Left renal cortex interstitium (tissue), 4 donors: ENCODE measurements around the gene MAN2A1. TPM values are rescaled to one million over a fixed set of nuclear protein-coding genes. Genes with fewer than 3 reads are reported as not detected.

ENCODE experiments used
- DNase-seq, 4 donors: peaks; one replicate each; pipeline ENCODE4 v3.0.0-alpha.2; 2013; ENCODE audit warnings: low read depth in 4 of 4, low spot score in 2 of 4, missing footprints in 1 of 4
- polyA plus RNA-seq, 4 donors: library from polyadenylated mRNA; unstranded; fragments of 120-200 nt; gene quantifications; one replicate each; pipeline ENCODE4 v1.2.1, GENCODE V29; 2013; ENCODE audit not compliant: insufficient read length in 4 of 4

Gene MAN2A1
- polyA plus RNA-seq, 4 donors: 61.1 to 78.3 (median 69.0) TPM

DNA sequence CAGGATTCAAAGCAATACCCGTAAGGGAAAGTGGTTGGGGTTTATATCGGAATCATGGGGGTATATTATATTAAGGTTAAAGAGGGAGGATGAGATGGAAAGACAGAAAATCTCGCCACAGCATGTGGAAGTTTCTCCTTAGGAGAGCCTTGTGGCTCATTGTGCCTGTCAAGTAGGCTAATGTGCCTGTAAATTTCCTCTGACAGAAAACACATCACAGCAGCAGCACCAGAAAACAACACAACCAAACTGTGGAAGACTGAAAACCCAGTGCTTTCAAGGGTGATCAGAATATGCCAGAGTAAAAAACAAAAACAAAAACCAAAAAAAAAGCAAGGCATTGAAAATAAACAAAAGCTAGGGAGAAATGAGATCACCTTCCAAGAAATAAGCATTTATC is 11.3 kb upstream of the MAN2A1 start:
- DNase-seq: no peak

DNA sequence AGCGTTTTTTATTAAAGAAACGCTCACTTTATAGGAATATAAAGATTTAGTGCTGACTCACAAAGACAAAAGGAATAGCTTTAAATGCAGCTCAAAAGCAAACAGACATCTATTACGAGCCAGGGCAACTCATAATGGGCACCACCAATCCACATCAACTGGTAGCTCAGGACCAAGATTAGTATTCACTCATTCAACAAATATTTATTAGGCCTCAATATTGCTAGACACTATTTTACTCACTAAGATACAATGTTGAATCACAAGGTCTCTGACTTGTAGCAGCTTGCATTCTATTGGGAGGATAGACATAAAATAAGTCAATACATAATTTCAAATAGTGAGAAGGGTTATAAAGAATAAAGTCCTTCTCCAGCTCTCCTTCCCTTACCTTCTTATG is 8.0 kb upstream of the MAN2A1 start:
- DNase-seq: no peak

DNA sequence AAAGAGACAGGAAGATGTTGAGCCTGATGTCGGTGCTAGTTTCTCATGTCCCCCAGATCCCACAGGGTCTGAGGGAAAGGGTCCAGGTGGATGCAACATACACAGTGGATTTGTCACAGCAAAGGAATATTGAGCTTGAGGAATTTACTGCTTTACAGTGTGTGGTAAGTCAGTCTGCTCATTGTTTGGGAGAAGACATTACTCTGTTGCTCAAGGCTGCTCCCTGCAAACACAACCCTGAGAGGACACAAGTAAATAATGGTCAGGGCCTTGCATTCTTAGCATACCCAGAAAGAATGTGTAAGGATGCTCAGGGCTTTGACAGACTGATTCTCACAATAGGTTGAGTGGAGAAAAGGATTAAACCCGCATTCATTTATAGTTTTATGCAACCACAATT is 7.3 kb upstream of the MAN2A1 start:
- no peak for DNase-seq

DNA sequence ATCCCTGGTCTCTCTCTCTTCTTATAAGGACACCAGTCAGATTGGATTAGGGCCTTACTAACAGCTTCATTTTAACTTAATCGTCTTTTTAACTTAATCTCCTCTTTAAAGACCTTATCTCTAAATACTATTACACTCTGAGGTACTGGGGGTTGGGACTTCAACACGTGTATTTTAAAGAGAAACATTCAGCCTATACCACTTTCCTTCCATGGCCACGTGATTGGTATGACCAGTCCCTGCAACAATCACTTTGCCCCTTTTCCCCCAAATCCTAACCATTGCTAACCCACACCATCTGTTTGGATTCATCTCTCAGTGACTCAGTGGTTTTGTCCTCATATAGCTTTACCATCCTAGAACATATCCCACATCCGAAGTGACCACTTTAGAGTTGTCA is 3.8 kb upstream of the MAN2A1 start:
- DNase-seq: no peak

DNA sequence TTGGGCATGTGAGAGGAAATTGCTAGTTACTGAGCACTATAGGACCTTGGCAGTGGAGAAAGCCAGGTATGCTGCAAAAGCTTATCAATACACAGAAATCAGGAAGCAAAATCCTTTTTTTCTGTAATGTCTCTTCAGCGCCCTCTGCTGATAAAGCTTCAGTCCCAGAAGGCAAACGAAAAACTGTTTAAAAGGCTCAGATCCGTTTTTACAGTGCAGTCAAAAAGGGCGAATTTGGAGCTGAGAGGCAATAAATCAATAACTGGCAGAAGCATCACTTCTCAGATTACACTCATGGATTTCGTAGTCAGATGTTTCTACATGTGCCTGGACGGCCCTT is 1.1 kb upstream of the MAN2A1 start:
- DNase-seq: peak in 1 of 4 donors; percentile 31

DNA sequence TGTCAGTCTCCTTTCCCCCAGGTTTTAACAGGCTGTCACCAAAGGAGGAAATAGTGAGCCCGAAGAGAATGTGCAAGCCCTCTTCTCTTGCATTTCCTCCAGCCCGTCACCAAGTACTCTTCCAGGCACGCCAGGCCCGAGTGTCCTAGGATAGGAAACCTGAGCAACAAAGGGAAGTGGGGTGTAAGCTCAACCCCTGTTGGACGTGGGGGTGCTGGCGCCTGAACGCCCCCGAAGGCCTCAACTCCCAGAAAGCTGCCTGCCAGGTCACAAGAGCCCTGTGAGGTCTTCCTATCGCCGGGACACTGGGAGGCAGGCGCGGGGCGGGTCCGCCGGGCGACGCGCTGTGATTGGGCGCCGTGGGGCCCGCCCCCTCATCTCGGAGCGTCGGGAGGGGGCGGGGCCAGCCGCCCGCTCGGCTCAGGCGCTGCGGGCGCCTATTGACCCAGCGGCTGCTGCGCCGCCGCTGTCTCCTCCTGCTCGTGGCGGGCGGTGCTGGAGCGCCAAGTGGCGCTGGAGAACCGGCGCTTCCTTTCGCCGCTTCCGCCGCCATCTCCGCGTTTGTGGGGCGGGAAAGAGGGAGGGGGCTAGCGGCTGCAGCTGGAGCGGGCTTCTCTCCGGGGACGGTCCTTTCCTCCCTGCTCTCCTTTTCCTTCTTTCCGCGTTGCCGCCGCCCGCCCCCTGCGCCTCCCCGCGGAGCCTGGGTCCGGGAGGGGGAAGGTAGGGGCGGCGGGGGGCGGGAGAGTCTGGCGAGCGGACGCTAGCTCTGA is 572 bp upstream of the MAN2A1 start:
- DNase-seq: peak; percentile 79 to 88 (median 80)

DNA sequence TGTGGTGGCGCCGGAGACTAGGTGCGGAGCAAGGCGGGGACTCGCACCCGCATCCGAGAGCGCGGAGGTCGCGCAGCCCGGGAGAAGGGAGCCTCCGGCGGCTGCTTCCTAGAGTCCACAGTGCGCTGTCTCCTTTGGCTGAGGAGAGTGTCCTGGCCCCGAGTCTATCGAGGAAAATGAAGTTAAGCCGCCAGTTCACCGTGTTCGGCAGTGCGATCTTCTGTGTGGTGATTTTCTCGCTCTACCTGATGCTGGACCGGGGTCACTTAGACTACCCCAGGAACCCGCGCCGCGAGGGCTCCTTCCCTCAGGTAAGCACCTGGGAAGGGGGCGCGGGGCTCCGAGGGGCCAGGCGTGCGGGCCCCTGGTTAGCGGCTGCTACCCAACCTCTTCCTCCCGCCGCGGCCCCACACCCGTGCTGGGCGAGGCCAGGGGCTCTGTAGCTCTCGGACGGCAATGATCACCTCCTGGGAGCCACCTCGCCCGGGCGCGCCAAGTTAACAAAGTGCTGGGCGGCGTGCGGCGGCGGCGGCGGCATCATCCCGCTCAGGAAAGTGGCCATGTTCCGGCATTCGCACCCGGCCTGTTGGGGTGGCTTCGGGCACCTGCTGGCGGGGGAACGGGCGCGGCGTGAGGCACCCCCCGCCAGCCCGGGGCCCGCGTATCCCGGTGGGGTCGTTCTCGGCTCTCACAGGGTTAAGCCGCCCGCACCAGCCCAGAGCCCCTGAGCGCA is 681 bp downstream of the MAN2A1 start:
- peak; percentile 22 to 55 (median 42) for DNase-seq

DNA sequence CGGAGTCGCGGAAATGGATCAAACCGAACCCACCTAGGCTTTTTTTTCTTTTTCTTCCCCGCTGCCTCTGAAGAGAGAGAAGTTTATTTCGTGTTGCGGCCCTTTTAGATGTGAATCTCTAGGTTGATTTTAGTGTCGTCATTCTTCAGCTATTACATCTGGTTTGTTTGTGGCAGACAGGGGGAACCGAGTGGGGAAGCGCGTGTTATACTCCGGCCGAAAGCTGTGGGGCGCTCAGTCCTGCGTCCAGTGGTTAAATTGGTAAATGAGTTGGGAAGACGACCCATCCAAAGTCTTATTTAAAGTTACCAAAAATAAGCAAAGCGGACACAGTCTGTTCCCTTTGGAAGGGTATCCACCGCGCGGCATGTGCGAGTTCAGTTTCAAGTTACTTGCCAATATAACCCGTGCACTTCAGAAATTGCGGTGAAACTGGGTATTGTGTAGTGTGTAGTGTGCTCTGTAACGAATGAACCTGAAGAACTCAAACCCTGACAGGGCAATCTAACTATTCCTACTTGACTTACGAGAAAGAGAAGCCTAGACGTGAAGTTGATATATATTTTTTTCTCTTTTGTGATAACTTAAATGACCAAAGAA is 1.3 kb downstream of the MAN2A1 start:
- DNase-seq: peak; percentile 52 to 79 (median 77)

DNA sequence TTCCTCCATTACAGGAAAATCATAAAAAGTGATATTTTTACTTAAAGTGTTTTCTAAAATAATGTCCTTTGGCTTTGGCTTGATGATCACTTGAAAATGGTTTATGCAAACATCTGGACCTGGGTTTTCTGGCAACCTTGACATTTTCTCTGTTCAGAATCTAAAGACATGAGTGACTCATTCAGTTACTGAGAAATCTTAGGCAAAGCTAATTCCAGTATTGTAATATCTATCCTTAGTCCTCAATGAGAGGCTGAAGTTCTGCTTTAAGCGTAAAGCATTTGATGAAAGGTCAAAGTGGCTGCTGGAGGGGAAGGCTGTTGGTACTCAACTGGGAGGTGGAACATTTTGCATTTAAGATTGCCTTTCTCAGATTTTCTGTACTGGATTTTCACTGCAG is 2.3 kb downstream of the MAN2A1 start:
- DNase-seq: no peak

DNA sequence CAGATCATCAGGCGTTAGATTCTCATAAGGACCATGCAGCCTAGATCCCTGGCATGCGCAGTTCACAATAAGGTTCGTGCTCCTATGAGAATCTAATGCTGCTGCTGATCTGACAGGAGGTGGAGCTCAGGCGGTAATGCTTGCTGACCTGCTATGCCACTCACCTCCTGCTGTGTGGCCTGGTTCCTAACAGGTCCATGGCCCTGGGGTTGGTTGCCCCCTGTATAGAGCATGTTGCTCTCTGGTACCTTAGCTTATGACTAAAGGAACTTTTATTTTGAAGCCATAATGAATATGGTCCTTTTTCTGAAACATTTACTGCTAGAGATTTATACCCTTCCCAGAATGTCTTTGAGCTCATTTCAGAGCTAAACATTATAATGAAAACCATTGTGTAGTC is 3.1 kb downstream of the MAN2A1 start:
- no peak for DNase-seq

DNA sequence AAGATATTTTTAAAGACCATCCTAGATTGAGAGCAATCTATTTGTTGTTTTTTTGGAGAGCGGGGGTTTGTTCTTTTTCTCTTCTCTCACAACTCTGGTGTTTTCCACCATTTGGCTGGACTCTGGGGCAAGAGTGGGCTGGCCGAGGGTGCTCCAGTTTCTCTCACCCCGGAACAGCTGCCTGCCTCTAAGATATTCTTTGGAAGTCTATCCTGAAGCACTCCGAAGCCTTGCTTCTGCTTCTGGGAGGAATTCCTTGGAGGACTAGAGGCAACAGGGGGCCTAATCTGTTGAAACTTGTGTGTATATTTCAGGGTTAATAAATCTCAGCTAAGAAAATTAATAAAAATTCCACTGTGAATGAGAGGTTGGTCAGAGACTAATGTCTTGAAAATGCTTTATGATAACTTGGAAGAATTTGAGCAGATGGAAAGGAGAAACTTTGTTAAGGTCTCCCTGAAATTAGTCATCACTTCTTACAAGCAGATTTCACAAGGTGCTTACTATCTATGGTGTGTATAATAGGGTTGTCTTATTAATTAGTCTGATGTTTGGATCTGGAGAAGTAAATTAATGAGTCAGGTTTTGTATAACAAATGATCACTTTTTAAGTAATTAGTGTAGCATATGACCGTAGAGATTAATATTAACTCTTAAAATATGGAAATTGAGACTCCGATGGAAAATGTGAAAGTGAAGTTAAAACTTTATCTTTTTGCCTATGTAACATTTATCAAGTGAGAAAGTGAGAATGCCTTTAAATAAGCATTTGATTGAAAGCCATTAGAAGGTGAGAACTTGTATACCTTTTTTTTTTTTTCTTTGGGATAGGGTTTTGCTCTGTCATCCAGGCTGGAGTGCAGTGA is 4.0 kb downstream of the MAN2A1 start:
- no peak for DNase-seq

DNA sequence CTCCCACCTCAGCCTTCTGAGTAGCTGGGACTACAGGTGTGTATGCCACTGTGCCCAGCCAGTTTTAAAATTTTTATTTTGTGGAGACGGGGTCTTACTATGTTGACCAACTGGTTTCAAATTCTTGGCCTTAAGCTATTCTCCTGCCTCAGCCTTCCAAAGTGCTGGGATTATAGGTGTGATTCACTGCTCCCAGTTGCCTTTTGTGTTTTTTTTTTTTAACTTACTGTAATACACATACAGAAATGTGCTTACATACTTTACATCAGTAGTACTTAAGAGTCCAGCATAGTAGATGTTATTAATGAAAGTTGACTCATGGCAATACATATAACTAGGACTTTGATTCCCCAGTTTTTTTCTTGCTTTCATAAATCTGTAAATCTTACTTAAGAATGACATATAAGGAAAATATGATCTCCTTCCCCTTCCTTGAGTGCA is 4.7 kb downstream of the MAN2A1 start:
- DNase-seq: no peak

DNA sequence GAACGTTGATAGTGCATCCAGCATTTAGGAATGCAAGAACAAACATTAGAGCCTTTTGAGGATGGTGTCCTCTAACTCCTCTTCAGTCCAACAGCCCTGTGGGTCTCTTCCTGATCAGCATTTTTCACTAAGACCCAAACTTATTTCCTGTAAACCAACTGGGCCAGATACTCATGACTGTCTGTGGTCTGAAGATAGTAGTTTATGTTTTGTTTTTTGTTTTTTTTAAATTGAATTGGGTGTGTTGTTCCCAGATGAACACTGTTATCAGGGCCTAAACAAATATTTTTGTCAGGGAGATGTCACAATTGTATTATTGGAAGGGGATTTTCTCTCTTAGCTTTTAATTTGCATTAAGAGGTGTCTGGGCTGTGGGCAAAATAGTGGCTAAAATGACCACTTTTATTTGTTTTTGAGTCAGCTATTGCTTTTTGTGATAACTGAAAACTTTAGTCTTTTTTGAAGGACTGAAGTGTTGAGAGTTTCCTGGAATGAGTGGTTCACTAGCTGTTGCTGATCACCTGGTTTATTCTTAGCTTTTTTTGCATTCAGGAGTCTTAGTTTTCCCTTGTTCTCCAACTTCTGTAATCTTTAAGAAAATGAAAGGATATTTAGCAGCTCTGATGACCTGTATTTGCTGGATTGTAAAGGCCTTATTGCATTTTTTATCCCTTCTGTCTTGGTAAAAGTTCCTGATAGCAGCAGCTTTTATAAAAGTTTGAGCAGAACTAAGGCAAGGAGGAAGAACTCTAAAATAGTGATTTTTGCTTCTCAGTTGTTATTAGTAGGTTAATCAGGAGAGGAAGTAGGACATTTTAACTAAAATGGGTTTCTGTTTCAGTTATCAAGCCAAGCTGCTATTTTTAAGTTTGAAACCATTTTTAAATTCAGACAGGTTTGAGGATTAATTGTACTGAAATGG is 5.5 kb downstream of the MAN2A1 start:
- DNase-seq: no peak

DNA sequence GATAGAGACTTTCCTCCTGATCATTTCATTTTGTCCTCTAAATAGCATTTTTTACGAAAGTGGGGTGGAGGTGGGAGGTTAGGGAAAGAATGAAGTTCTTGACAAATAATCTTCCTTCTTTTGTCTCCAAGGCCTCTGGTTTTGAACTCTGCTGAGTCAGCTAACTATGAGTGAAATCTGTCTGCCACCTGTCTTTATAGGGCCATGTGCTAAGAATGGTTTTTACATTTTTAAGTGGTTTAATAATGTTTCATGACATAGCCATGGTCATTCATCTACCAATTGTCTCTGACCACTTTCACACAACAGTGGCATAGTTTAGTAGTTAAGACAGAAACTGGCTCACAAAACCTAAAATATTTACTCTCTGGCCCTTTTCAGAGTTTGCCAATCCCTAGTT is 7.6 kb downstream of the MAN2A1 start:
- DNase-seq: no peak

DNA sequence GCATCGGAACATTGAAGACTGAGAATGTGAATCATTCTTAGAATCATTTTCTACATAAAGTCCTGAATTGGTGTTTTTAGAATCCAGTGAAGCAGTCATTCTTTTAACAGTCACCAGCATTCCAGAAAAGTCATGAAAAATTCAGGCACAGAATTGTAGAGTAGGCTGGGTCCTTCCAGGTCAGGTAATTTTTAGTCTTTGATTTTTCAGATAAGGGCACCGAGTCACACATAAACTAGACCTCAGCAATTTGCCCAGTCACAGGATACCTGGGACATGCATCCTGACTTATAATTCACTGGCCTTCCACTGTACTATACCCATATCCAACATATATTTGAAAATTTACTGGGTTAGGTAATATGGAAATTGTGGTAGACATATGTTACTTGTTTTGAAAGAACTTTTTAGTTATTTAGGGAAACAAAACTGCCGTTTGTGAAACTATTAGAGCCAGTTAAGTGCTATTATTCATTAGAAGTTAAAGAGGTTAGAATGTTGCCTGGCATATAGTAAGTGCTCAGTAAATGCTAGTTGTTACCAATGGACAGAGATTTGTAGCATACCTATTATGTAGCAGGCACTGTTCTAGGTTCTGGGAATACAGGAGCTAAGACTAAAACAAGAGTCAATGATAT is 10.9 kb downstream of the MAN2A1 start:
- no peak for DNase-seq

DNA sequence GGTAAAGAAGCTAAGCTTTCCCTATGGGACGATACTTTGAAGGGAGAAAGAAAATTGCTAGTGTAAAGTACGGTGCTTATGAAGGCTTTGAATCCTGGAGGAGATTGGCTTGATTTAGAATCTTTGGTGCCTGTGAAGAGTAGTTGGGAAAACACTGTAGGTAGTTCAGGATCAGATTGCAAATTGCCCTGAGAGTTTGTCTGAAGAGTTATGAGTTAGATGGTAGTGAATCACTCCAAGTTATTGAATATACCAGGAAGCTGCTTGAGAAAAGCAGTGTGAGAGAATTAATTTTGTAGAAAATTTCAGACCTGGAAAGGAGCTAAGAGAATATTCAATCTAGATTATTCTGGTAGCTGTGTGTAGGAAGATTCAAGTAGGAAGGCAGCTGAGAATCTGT is 11.5 kb downstream of the MAN2A1 start:
- DNase-seq: no peak

DNA sequence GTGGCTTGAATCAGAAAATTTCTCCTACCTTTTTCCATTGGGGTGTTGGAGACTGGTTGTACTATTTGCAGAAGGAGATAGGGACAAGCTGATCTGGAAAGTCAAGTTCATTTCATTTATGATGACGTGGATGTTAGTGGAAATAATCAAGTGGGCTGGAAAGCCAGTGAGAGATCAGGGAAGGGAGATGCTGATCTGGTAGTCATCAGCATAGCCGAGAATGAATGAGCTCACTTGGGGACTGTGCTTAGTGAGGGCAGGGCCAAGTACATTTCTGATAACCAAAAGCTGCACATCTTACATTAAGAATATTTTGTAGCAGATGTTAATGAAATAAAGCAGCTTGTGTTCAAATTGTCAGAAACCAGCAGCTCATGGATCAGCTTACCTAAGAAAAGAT is 12.1 kb downstream of the MAN2A1 start:
- DNase-seq: no peak

DNA sequence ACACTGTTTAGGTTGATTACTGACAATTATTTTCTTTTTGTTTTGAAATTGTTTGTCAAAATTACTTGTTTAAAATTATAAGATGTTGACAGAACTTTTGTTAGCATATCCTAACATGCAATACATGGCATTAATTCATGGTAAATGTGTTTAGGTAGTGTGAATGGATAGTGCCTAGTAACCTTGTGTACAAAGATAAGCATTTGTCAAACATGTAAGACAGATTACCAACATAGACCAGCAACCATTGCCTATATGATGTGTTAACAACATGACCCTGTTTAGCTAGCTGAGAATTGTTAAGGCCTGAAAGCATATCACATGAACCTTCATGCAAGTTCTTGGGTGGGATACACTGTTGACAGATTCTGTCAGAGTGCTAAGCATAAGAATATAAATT is 13.4 kb downstream of the MAN2A1 start:
- no peak for DNase-seq

DNA sequence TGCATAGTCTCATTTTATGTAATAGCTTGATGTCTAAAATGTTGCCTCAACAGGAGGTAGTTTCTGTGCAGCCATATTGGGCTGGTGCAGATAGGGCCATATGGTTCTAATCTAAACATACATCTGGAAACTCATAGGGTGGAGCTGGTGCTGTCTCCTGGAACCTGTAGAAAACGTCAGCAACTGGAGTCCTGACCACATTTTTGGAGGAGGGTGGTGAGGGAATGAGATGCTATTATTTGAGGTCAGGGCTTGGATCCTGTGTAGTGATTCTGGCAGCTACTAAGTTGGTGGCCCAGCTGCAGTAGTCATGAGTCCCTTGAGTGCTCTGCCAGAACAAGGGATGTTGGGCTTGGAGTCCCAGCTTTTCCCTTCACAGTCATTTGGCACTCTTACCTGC is 14.1 kb downstream of the MAN2A1 start:
- no peak for DNase-seq
